Mucosa of descending colon (tissue), 3 donors: Measurements from ENCODE around the gene CDH4. TPM values are rescaled to one million over a fixed set of nuclear protein-coding genes. Genes with fewer than 3 reads are reported as not detected.

ENCODE experiments used
- ATAC-seq: fragments of 200-7000 bp; cut with Tn5 transposase; one replicate; pipeline ENCODE4 v1.9.1; 2020; ENCODE audit warnings: mild to moderate bottlenecking, moderate library complexity
- DNase-seq, 3 donors: peaks; one replicate each; pipeline ENCODE4 v3.0.0-alpha.2; 2020
- H3K36me3 ChIP-seq: fragments of 200-600 bp; one replicate; pipeline ENCODE4 v1.8.0; 2021; ENCODE audit warnings: low read depth, mild to moderate bottlenecking
- H3K4me1 ChIP-seq: fragments of 200-600 bp; one replicate; pipeline ENCODE4 v1.8.0; 2021; ENCODE audit warnings: low read depth, mild to moderate bottlenecking
- H3K4me3 ChIP-seq: fragments of 200-600 bp; one replicate; pipeline ENCODE4 v1.8.0; 2021; ENCODE audit warnings: mild to moderate bottlenecking
- H3K9me3 ChIP-seq: fragments of 200-600 bp; one replicate; pipeline ENCODE4 v1.8.0; 2021; ENCODE audit warnings: mild to moderate bottlenecking
- intact Hi-C, 2 donors: fragments of 100-400 bp; cut with DNase I in 1 of 2; cut with micrococcal nuclease in 1 of 2; formaldehyde crosslinking; loops; one replicate each; pipeline versions ENCODE4 v1.11.0 to v1.11.1; 2022; cut with DNase I, micrococcal nuclease
- total RNA-seq, 3 donors: library from RNA; stranded (reverse); fragmentation: NEBNext Ultra II Directional in 2 of 3; extraction: Animal tissue kit (Norgen Biotek cat#: 25700) in 2 of 3; gene quantifications; one replicate each; pipeline versions ENCODE4 v1.2.1 to v1.2.4, GENCODE V29; 2021 to 2023
- TF ChIP-seq, protein P1 (sequence below): fragments of 200-600 bp; IDR thresholded peaks from one replicate; pipeline ENCODE4 v1.8.0; 2022; ENCODE audit warnings: antibody characterized with exemption, mild to moderate bottlenecking
- donor health status: DM: no; HTN: no; CAD: no; lungs with moderate emphysema.
- donor health status: DM: no; HTN: no; CAD: no.
- donor health status: DM: no; HTN: yes; CAD: no.

The CDH4 gene
- total RNA-seq, 3 donors from 2014 or later, result 0.16 TPM; not detected in 2

DNA sequence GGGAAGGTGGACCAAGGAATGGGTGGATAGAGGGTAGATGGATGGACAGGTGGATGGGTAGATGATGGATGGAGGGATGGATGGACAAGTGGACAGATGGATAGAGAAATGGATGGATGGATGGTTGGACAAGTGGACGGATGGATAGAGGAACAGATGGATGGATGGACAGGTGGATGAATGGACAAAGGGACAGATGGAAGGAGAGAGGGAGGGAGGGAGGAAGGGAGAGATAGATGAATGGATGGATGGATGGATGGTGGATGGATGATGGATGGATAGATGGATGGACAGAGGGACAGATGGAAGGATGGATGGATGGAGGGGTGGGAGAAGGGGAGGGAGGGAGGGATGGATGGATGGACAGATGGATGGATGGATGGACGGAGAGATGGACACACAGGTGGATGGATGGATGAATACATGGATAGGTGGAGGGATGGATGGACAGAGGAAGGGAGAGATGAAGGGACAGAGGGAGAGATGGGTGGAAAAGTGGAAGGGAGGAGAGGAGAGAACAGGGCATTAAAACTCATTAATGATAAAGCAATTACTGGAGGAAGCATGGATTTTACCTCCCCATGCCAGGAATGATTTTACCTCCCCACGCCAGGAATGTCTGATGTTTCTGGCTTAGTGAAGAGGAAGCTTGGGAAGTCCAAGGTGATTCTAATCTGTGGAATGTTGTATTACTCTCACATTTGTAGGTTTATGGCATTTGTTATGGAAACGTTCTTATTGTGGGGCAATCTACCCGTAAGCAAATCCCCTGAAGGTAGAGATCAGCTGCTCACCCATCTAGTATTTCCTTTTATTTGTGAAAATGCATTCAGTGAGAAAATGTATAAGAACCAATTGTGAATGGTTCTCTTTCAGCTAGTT lies 430.3 kb downstream of the CDH4 start:
- no peaks in the 10 kb centered on the region for H3K36me3 ChIP-seq
- no peaks in the 10 kb centered on the region for H3K4me1 ChIP-seq
- TF ChIP-seq, protein P1, sequence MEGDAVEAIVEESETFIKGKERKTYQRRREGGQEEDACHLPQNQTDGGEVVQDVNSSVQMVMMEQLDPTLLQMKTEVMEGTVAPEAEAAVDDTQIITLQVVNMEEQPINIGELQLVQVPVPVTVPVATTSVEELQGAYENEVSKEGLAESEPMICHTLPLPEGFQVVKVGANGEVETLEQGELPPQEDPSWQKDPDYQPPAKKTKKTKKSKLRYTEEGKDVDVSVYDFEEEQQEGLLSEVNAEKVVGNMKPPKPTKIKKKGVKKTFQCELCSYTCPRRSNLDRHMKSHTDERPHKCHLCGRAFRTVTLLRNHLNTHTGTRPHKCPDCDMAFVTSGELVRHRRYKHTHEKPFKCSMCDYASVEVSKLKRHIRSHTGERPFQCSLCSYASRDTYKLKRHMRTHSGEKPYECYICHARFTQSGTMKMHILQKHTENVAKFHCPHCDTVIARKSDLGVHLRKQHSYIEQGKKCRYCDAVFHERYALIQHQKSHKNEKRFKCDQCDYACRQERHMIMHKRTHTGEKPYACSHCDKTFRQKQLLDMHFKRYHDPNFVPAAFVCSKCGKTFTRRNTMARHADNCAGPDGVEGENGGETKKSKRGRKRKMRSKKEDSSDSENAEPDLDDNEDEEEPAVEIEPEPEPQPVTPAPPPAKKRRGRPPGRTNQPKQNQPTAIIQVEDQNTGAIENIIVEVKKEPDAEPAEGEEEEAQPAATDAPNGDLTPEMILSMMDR, result no peak
- ATAC-seq (no peak), DNase-seq (no peak)
- no peaks in the 10 kb centered on the region for H3K9me3 ChIP-seq
- intact Hi-C loops, result no loop called here
- no peak overlapping the region for H3K4me3 ChIP-seq

DNA sequence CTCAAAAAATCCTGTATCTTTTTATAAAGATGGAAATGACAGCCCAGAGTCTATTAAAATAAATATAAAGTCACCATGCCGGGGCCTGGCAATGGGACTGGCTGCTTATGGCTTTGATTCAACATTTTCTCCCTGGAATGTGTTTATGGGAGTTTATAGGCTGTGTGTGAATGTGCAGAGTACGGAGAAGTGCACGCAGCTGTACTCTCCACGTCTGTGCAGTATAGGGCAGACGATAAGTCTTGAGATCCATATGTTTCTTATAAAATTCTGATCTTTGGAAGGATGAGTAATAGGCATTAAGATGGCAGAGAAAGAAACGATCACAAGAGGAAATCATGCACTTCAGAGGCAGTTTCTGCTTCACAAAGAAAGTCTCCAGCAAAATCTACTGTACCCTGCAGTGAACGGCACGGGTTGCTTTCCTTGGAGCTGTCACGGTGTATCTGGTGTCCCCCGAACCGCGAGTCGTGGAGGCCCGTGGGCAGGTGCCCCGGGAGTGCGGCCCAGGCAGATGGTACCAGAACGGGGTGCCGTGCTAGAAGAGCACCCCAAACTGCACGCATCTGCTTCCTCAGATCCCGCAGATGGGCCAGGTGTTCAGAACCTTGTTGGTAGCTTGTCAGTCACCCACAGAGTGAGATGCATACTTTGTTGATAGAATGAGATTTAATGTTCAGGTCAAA lies 431.1 kb downstream of the CDH4 start:
- no peaks in the 10 kb centered on the region for H3K36me3 ChIP-seq
- no peak for ATAC-seq
- intact Hi-C loops, result no loop called here
- H3K4me3 ChIP-seq, result no peak overlapping the region
- no peaks in the 10 kb centered on the region for H3K4me1 ChIP-seq
- no peaks in the 10 kb centered on the region for H3K9me3 ChIP-seq
- TF ChIP-seq, protein P1, result no peak
- peak in 1 of 3 donors; percentile 30 for DNase-seq

DNA sequence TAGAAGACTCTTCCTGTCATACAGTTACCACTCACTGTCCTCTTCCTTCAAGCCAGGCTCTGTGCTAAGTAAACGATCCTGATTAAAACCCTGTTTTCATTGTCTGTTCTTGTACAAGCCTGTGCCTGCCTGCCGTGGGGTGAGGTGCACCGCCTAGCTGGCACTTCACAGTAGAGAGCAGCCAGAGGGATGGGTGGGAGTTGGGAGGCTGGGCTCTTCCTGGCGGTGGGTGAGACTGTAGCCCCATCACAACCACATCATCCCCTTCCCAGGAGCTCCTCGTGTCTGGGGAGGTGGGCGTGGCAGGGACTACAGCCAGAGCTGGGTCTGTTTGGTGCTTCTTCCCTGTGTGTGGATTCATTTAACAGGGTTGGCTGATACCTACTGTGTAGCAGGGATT lies 431.7 kb downstream of the CDH4 start:
- TF ChIP-seq, protein P1, result no peak
- DNase-seq (no peak), ATAC-seq (no peak)
- Histone ChIP-seq H3K9me3 (no peaks in the 10 kb centered on the region), H3K36me3 (no peaks in the 10 kb centered on the region), H3K4me1 (no peaks in the 10 kb centered on the region), H3K4me3 (no peak overlapping the region)
- intact Hi-C loops, result no loop called here

DNA sequence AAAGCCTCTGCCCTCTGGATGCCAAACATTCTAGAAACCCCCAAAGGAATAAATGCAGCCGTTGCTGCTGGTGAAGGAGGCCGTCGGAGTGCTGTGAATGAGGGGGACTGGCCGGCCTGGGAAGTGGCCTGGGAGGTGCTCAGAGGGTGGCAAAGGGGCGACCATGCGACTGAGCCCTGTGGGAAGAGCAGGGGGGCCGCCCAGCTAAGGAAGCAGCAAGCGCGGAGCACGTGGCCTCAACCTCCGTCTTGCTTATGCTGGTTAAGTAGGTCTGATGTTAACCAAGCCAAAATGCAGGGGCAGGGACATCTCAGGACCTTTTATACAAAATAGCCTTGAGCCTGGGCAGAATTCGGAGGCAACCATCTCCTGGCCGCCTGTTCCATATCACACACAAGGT lies 432.1 kb downstream of the CDH4 start:
- DNase-seq, result peak in 1 of 3 donors; percentile 27
- TF ChIP-seq, protein P1, result no peak
- H3K4me1 ChIP-seq, result no peaks in the 10 kb centered on the region
- H3K36me3 ChIP-seq, result no peaks in the 10 kb centered on the region
- no peak for ATAC-seq
- H3K9me3 ChIP-seq, result no peaks in the 10 kb centered on the region
- intact Hi-C loops, result no loop called here
- H3K4me3 ChIP-seq, result no peak overlapping the region

DNA sequence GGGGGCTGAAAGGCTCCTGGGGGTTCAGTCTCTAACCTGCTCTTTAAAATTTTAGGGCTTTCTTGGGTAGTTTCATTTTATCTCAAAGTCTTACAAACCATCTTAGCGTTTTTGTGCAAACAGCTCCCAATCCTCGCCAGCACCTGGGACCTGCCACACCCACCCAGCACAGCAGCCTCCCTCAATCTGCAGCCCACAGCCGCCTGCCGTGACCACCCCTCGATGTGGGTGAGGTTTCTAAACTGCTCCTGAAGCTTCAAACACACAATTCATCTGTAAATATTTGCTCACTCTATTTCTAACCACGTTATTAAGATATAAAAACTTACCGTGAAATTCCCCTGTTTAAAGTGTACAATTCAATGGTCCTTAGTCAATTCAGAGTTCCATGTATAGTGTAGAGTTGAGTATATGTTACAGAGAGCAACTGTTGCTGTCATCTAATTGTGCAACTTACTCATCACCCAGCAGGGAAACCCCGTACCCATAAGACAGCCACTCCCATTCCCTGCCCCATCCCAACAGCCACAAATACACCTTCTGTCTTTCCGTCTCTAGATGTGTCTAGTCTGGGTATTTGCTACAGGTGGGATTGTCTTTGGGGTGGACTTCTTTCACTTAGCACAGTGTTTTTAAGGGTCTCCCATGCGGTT lies 432.6 kb downstream of the CDH4 start:
- intact Hi-C loops, result no loop called here
- ATAC-seq (no peak), DNase-seq (peak in 1 of 3 donors; percentile 9)
- TF ChIP-seq, protein P1, result no peak
- H3K4me3 ChIP-seq, result no peak overlapping the region
- no peaks in the 10 kb centered on the region for H3K36me3 ChIP-seq
- H3K9me3 ChIP-seq, result no peaks in the 10 kb centered on the region
- H3K4me1 ChIP-seq, result no peaks in the 10 kb centered on the region
